Adrenal gland (tissue), 5 donors: Measurements from ENCODE around the gene ATM.

ENCODE experiments used
- CTCF ChIP-seq, 6 experiments: fragments of 450-650 bp in 4 of 6; fragments of 200-600 bp in 2 of 6; sonication (generic) in 1 of 6; IDR thresholded peaks; 1 replicate in 5 of 6; 2 replicates in 1 of 6; pipeline versions ENCODE4 v1.5.1 to v1.8.0; 2016 to 2021; ENCODE audit warnings: antibody characterized with exemption in 6 of 6, mild to moderate bottlenecking in 2 of 6, moderate library complexity in 1 of 6
- POLR2A ChIP-seq, 2 donors: fragments of 450-650 bp; IDR thresholded peaks; one replicate each; pipeline ENCODE4 v1.6.1; 2017; ENCODE audit warnings: antibody characterized with exemption in 2 of 2, mild to moderate bottlenecking in 2 of 2, moderate library complexity in 1 of 2
- donor health status: DM: no; HTN: no; CAD: no.

- TF ChIP-seq POLR2A (IDR thresholded peaks at IDR 0.05) (no peak), CTCF (IDR thresholded peaks at IDR 0.05) (no peak)
Measured at GRCh38 chr11:108286370-108286769, 63.5 kb downstream of the ATM start.
